Lower leg skin (tissue), 4 donors: ENCODE results near the gene LCA5L. TPM values are rescaled to one million over a fixed set of nuclear protein-coding genes. Genes with fewer than 3 reads are reported as not detected.
"Not testable (repeated sequence)": the region's sequence is repeated elsewhere in the genome, so short reads cannot be mapped to it uniquely, and the experiment has no call there.

Experiments used
- DNase-seq, 2 donors: peaks; one replicate each; pipeline ENCODE4 v3.0.0-alpha.2; 2019; ENCODE audit warnings: low spot score in 2 of 2
- H3K4me3 ChIP-seq: fragments of 200-600 bp; sonication (generic); 2 replicates; pipeline ENCODE4 v1.5.1; 2017; ENCODE audit warnings: mild to moderate bottlenecking, low read depth; ENCODE audit not compliant: poor library complexity, severe bottlenecking
- POLR2A ChIP-seq, 2 donors: fragments of 450-650 bp; IDR thresholded peaks; one replicate each; pipeline ENCODE4 v1.6.1; 2016 to 2017; ENCODE audit warnings: antibody characterized with exemption in 2 of 2, mild to moderate bottlenecking in 1 of 2, moderate library complexity in 1 of 2
- WGBS, 2 donors: methylation state at CpG; one replicate each; pipeline ENCODE4 v1.1.5; 2018; 5-methylcytosine and 5-hydroxymethylcytosine counted together
- intact Hi-C: fragments of 100-400 bp; cut with DNase I; formaldehyde crosslinking; loops from one replicate; pipeline ENCODE4 v1.15.0; 2023; ENCODE audit warnings: low total_unique reads
- total RNA-seq, 4 donors: library from RNA; depleted of rRNA; stranded (reverse); fragments of >200 nt; gene quantifications; one replicate each; pipeline ENCODE4 v1.1.0, GENCODE V29; 2016
- TF ChIP-seq, protein P1 (sequence below), 3 donors: fragments of 450-650 bp; IDR thresholded peaks; one replicate each; pipeline ENCODE4 v1.5.1; 2016; ENCODE audit warnings: antibody characterized with exemption in 3 of 3, mild to moderate bottlenecking in 3 of 3, moderate library complexity in 2 of 3

The LCA5L gene
- total RNA-seq, 4 donors from 2014 or later: 0.30 to 0.81 (median 0.79) TPM; not detected in 1

DNA sequence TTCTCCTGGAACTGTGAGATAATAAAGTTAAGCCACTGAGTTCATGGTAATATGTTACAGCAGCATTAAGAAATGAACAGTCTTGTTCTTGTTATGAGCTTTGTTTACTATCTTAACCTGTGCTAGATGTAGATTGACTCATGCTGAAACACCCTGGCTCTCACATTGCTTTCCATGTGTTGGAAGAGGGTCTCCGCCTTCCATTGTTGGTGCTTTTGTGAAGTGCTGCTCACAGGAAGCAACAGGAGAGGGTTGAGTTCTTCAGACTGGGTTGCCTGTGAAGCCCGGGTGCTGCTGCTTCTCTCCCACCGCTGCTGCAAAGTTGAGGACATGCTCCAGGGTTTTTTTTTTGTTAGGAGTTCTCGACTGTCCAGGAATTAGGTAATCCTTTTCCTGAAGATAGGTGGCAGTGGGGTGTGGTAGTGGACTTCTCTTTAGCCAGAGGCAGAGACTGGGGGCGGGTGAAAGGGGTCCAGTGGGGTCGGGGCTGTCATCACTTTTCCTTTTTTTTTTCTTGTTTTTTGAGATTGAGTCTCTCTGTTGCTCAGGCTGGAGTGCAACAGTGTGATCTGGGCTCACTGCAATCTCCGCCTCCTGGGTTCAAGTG, 68.0 kb downstream of the LCA5L start:
- DNase-seq: no peak
- 64 to 67% methylated on average over 7 of the region's 7 CpGs for WGBS, 2 donors
- no peak for TF ChIP-seq POLR2A (IDR thresholded peaks at IDR 0.05)
- TF ChIP-seq, protein P1, sequence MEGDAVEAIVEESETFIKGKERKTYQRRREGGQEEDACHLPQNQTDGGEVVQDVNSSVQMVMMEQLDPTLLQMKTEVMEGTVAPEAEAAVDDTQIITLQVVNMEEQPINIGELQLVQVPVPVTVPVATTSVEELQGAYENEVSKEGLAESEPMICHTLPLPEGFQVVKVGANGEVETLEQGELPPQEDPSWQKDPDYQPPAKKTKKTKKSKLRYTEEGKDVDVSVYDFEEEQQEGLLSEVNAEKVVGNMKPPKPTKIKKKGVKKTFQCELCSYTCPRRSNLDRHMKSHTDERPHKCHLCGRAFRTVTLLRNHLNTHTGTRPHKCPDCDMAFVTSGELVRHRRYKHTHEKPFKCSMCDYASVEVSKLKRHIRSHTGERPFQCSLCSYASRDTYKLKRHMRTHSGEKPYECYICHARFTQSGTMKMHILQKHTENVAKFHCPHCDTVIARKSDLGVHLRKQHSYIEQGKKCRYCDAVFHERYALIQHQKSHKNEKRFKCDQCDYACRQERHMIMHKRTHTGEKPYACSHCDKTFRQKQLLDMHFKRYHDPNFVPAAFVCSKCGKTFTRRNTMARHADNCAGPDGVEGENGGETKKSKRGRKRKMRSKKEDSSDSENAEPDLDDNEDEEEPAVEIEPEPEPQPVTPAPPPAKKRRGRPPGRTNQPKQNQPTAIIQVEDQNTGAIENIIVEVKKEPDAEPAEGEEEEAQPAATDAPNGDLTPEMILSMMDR (IDR thresholded peaks at IDR 0.05): no peak
- H3K4me3 ChIP-seq: no peak overlapping the region
- intact Hi-C loops: no loop called here

DNA sequence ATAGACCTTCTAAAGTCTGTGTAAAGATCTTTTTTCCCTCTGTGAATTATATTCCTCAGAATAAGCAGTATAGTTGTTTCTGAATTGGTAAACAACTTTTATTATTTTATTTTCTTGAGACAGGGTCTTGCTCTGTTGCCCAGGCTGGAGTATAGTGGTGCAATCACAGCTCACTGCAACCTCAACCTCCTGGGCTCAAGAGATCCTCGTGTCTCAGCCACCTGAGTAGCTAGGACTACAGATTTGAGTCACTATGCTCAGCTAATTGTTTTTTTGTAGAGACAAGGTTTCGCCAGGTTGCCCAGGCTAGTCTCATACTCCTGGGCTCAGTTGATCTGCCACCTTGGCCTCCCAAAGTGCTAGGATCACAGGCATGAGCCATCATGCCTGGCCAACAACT, 70.1 kb downstream of the LCA5L start:
- intact Hi-C loops: no loop called here
- DNase-seq: no peak
- WGBS, 2 donors: 85 to 87% methylated on average over 2 of the region's 2 CpGs
- H3K4me3 ChIP-seq: no peak overlapping the region
- TF ChIP-seq POLR2A (IDR thresholded peaks at IDR 0.05): no peak
- TF ChIP-seq, protein P1 (IDR thresholded peaks at IDR 0.05): no peak

DNA sequence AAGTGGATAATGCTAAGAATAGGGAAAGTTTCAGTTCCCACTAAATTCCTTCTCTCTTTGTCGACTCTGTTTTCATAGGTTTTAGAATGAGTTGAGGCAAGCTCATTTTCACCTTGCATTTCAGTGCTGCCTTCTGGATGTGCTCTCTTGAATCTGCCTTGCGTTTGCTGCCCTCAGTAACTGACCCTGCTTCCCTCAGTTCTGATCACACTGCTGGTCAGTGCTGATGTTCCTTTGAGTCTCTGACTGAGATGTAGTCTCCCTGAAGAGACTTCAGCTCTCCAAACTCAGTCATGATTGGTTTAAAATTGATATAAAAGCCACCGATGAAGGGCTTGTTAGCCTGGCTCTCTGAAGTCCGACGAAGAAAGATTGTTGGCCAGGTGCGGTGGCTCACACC, 71.5 kb downstream of the LCA5L start:
- no peak for TF ChIP-seq POLR2A (IDR thresholded peaks at IDR 0.05)
- TF ChIP-seq, protein P1 (IDR thresholded peaks at IDR 0.05): no peak
- intact Hi-C loops: no loop called here
- WGBS, 2 donors: 74 to 76% methylated on average over 6 of the region's 6 CpGs
- H3K4me3 ChIP-seq: no peak overlapping the region
- DNase-seq: no peak

DNA sequence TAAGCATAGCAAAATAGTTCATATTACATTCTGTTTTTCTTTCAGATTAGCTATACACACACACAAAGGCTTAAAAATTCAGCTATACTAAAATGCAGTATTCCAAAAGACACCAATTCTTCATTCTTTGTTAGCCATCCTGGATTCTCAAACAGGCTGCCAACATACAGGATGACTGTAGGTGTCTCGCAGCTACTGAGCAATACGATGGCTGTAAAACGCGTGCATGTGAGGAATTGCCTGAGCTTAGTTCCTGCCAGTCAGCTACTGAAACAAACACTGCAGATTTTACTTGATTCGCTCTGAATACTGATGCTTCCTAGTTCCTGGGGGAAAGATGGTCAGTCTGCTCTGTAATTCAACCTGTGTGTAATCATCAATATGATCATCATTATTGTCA, 71.9 kb downstream of the LCA5L start:
- intact Hi-C loops: no loop called here
- no peak for DNase-seq
- WGBS, 2 donors: 8 to 12% methylated on average over 5 of the region's 5 CpGs

DNA sequence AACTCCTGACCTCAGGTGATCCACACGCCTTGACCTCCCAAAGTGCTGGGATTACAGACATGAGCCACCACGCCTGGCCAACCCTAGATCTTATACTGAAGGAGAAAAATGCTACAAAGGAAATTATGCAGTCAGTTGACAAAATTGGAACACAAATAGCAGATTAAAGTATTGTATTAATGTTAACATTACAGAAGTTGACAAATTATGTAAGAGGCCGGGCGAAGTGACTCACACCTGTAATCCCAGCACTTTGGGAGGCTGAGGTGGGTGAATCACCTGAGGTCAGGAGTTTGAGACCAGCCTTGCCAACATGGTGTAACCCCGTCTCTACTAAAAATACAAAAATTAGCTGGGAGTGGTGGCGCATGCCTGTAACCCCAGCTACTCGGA, 75.7 kb downstream of the LCA5L start:
- H3K4me3 ChIP-seq, intact Hi-C loops, DNase-seq: not testable (repeated sequence)
- WGBS, 2 donors: 70% methylated on average over 7 of the region's 7 CpGs

More for the DNA sequence above, 71.9 kb downstream of the LCA5L start:
- TF ChIP-seq, protein P1 (IDR thresholded peaks at IDR 0.05): no peak
- no peak for TF ChIP-seq POLR2A (IDR thresholded peaks at IDR 0.05)
- no peak overlapping the region for H3K4me3 ChIP-seq

DNA sequence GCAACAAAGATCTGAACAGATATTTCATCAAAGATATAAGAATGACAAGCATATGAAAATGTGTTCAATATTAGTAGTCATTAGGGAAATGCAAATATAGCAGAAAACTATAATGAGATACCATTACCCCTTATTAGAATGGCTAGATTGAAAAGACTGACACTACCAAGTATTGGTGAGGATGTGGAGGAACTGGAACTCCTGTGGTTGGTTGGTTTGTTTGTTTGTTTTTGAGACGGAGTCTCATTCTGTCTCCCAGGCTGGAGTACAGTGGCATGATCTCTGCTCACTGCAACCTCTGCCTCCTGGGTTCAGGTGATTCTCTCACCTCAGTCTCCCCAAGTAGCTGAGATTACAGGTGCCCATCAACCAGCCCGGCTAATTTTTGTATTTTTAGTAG, 77.8 kb downstream of the LCA5L start:
- no peak for TF ChIP-seq POLR2A (IDR thresholded peaks at IDR 0.05)
- TF ChIP-seq, protein P1 (IDR thresholded peaks at IDR 0.05): no peak
- H3K4me3 ChIP-seq: no peak overlapping the region
- DNase-seq: no peak
- intact Hi-C loops: no loop called here
- 91 to 92% methylated on average over 2 of the region's 2 CpGs for WGBS, 2 donors
